Myocyte (in vitro differentiated cells): ENCODE results near the gene FGGY. TPM values are rescaled to one million over a fixed set of nuclear protein-coding genes. Genes with fewer than 3 reads are reported as not detected.
"Not testable (repeated sequence)": the region's sequence is repeated elsewhere in the genome, so short reads cannot be mapped to it uniquely, and the experiment has no call there.

Source experiments
- DNase-seq: peaks from one replicate; pipeline ENCODE4 v3.0.0-alpha.2; 2012; ENCODE audit warnings: low read depth
- total RNA-seq: library from RNA; depleted of rRNA; stranded (reverse); fragments of >200 nt; gene quantifications from 2 replicates; pipeline ENCODE4 v1.2.3, GENCODE V29; 2014

The FGGY gene
- total RNA-seq, 1 donor from 2014 or later = 21.0 TPM

DNA sequence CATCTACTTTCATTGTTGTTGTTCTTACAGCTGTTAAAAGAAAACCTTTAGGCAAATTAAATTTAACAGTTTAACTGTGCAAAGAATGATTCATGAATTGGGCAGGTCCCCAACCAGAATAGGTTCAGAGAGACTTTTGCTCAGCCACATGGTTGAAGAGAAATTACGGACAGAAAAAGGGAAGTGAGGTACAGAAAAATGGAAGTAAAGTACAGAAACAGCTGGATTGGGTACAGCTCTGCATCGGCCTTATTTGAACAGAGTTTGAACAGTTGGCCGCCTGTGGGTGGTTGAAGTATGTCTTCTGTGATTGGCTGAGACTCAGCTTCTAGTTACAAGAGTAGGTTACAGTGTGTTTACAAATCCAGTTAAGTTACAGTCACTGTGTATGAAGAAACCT lies 210.1 kb downstream of the FGGY start:
- DNase-seq = peak; percentile 84

DNA sequence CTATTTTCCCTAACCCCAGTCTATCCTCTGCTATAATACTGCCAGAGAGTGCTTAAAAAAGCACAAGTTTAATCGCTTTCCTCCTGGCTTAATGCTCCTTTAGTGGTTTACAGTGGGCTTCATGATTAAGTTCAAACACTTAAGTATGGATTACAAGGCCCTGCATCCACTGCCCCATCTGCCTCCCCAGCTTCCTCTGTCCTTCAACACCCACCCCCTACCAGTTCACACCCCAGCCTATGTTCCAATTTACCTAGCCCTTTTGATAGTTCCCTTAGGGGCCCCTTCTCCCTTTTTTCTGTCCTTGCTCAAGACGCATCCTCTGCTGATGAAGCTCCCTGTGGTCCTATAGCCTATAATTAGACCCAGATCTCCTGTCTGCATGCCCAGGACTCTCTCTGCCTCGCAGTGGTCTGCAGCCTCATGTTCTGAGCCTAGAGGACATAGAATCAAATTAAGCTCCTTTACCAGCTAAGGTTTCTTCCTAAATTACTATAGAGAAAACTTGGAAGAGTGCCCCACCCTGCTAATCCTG lies 212.5 kb downstream of the FGGY start:
- no peak for DNase-seq

DNA sequence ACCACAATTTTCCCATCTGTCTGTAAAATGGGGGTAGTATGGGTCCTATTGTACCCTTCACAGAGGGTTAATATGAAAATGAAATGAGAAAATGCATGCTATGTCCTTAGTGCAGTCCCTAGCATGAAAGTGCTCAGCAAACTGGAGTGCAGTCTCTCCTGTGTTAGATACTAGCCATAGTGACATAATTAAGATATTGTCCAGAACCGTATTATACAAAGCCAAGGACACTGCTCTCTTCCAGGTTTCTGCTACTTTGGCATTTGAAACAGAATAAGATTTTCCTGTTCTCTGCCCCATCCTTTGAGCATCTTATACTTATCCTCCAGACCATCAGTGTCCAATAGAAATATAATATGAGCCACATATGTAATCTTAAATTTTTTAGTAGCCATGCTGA lies 213.4 kb downstream of the FGGY start:
- DNase-seq = no peak

DNA sequence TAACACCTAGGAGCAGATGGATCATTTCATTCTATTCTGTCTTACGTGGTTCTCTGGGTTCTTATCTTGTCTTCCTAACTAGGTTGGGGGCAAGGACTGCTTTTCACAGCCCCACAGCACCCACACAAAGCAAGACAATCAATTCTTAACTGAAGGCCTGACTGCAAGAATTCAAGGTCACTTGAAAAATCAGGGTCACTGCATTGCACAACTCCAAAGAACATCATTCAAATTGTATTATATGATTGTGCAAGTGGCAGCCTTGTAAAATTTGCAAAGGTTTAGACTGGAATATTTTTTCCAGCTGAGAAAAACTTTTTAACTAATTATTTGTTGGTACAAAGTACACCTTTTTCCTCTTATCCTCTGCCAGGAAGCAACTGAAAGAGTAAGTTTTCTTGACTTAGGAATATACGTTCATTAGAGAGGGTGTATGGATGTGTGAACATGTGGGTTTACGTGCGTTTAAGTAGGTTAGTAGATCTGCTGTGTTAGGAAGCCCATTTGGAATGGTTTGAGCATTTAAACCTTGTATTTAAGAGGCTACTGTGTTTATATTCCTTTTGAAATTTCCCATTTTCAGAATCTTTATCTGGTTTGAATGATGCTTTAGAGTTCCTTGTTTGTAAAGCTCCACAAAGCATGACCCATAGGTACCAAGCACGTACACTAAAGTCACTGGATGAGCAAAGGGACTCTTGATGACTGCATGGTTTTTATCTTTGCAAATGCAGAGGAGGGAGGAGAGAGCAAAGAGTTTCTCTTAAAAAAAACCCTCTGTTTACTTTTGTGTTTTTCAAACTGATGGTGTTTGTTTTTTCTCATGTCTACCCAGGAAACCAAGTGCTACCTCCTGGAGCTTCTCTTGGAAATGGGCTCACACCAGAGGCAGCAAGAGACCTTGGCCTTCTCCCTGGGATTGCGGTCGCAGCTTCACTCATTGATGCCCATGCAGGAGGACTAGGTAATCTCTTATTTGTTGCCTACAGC lies 214.9 kb downstream of the FGGY start:
- DNase-seq = no peak

DNA sequence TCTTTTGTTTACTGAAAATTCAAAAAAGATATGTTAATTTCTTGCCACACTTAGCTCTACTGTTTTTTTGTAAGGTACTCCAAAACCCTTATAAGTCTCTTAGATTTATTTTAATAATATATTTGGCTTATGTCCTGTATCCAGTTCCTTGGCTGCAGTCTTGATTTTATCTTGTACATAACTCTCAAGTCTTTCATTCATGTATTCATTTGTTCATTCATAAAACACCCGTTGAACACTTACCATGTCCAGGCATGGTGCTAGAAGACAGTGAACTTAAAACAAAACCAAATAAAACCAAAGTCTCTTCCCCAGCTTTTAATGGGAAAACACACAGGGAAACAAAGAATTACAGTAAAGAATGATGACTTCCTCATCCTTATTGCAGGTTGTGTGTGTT lies 215.8 kb downstream of the FGGY start:
- no peak for DNase-seq

DNA sequence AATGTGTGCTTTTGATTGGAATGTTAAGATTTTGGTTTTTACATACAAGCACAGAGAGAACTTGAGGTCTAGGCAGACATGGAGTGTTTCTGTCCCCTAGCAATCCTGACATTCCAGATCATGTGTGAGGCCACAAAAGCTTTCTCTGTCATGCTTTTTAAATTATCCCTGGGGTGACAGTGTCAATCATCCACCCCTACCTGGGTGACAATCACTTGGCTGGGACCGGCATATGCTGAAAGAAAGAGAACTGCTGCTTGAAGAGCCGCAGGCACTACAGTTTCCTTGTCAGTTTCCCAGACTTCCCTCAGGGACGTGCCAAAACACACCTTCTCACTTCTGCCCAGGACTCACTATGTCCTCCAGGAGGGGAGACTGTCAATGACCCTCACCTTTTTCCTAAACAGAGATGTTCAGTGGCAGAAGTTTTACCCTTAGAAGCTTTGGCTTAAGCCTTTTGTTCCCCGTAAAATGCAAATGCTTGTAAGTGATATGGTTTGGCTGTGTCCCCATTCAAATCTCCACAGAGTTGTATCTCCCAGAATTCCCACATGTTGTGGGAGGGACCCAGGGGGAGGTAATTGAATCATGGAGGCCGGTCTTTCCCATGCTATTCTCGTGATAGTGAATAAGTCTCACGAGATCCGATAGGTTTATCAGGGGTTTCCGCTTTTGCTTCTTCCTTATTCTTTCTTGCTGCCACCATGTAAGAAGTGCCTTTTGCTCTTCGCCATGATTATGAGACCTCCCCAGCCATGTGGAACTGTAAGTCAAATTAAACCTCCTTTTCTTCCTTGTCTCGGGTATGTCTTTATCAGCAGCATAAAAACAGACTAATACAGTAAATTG lies 217.4 kb downstream of the FGGY start:
- no peak for DNase-seq

DNA sequence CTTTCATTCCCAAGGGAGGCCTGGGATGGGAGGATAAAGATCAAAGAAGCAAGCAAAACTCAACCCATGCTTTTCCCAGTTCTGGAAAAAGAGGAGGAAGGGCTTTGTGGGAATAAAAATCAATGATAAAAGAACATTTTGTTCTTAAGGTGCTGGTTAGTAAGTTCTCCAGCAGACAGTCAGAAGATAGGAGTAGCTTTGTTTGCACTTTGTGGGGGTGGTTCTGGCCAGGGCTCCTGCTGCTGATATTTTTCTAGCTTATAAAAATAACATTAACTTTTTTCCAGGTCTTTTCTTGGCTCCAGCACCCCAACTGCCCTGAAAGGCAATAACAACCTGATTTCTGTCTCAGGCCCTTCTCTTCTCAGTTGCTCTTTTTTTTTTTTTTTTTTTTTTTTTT lies 220.0 kb downstream of the FGGY start:
- no peak for DNase-seq

DNA sequence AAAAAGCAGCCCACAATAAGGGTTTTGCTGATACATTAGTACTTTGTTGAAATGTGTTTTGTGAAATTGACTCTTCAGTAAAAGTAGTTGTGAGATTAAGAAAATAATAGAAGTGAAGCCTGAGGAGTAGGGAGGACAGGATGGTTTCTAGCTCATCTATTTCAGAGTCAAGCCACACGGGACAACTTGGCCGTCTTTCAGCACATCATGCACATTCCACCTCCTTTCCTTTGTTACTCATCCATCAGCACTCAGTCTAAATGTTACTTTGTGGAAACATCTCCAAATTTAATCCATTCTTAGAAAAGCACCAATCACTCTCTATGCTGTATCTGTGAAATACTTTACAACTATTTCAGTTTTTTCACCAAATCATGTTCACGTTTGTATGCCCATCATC lies 223.3 kb downstream of the FGGY start:
- peak; percentile 33 for DNase-seq

DNA sequence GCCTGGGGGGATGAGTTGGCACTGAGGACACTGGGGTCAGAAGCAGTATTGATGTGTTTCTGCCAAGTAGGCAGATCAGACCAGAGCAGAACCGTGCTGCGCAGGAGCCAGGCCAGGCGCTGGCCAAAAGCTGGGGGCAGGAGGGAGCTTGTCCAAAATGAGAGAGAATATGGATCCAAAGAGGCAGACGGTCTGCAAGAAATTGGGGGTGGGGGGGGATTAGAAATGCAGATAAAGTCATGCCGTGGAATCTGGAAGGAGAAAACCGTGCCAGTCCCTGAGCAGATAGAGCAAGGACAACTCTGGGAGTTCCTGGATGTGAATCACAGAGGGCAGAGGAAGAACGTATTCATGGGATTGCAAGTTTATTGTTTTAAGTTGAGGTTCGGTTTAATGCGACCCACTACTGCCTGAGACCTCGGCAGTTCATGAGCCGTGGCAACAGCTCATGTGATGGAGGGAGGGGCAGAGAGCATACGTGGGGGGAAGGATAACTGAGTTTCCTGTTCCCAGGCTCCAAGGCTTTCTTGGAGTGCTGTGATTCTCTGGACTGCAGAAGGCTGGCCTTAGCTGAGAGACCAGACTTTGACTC lies 224.0 kb downstream of the FGGY start:
- DNase-seq = peak; percentile 69

DNA sequence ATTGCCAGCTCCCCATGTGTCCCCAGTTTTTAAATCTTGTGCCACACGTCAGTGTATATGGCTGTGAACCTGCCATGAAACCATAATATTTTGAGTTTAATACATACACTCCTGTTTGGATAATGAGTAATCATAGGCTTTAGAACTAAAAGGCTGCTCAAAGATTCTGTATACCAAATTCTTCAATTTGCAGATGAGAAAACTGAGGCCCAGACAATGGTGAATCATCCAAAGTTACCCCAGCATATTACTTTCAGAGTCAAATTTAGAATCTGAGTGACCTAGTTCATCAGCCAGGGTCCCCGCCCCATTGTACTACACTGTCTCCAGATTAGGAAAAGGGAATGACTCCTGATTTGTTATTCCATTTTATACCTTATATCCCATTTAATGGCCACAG lies 224.6 kb downstream of the FGGY start:
- DNase-seq = peak; percentile 65

DNA sequence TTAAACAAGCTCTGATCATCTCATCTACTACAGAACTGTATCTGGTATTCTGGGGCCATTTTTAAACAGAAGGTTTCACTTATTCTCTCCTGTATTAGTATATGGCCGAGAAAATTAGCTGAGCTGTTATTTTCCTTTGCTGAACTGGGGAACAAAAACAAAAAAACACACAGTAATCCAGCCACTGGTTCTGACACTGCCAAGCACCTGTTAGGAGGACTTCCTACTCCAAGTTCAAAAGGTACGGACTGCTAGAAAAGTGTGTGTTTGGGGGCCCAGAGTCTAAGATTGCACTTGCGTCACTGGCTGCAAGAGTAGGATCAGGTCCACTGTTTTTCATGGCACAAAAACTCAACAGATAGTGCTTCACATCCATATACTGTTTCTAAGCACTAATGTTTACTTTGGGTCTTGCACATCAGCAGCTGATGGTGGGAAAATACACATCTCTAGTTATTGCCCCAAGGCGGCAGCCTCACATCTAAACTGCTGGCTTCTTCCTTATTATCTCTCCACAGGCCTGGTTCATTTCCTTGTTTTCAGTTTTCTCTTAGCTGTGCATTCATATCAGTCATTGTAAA lies 226.1 kb downstream of the FGGY start:
- no peak for DNase-seq

DNA sequence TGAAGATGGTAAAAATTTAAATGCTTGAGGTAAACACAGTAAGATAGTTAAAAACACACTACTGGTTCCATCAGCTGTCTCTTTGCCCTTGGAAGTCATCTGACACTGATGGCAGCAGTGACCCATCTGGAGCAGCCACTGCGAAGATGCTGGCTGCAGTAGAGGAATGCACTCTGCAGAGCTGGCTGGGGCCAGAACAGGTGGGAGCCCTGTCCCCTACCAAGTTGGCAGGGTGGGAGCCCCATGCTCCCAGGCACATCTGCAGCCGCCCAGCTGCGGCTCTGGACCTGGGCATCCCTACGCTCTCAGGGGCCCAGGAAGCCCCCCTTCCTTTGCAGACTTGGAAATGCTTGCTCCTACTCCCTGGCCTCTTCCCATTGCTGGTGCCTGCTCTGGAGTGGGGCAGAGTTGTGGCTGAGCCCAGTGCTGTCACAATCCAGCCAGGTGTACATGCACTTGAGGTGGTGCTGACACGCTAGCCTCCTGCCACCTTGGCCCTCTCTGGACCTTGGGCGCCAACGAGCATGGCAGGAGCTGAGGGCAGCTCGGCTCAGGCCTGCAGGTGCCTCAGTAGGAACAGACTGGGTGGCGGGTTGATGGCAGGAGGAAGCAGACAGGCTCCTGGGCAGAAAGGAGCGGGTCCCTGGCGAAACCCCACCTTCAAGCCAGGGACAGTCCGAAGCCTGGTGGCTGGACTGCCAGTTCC lies 227.0 kb downstream of the FGGY start:
- peak; percentile 39 for DNase-seq

DNA sequence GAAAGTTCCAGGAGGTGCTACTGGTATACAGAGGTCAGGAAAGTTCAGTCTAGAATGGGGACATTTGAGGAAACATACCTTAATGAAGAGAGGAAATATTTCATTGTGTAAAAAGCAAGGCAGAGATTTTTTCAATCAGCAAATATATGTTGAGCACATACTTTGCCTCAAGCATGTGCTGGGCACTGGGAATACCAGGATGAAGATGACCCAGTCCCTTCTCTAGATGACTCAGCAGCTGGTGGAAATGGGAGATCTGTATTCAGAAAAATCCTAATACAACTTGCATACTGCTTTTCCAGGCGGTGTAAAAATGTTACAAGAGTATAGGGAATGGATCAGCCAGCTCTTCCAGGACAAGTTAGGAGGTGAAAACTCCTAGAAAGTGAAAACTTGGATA lies 229.3 kb downstream of the FGGY start:
- DNase-seq = no peak

DNA sequence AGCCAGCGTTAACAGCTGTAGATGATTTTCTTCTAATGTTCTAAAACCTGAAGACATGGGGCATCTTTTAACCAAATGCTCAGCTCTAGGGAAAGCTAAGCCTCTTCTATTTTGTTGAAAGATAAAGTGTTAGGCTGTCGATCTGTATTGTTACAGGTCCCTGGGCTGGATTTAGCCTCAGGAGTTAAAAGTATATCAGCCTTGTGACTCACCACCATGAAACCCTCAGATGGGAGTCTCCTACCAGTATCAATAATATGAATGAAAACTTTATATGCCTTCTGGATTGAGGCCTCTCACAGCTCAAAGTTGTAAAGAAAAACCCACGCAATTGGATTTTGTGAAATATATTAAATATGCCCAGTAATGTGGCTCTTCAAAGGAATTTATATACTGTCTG lies 231.6 kb downstream of the FGGY start:
- DNase-seq = no peak

DNA sequence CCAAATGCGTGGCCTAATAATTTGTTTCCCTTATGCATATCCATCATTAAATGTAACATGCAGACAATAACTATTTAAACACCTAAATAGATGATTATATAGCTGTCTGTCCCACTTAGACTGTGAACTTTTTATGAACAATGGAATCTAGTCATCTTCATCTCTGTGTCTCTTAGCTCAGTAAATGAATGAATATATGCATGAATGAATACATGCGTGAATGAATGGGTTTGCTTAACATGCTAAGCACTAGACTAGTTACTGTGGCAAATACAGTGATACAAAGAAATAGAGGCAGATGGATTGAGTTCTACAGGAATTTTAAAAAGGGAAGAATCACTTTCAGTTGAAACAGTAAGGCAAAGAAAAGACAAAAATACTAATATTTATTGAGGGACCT lies 232.0 kb downstream of the FGGY start:
- DNase-seq = no peak

DNA sequence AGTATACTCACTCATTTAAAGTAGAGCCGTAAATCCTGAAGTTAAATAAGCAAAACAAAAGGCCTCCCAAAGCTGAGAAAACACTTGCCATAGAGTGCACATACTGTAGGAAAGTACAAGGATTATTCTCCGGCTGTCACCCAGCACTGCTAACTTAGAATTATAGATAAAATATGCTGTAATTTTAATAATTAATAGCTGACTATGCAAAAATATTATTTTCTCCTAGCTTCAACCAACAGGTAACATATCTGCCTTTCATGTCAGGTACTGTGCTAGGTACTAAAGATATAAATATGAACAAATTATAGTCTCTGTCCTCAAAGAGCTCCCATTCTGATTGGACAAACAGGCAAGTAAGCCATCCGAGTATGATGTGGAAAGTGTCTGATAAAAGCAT lies 233.2 kb downstream of the FGGY start:
- DNase-seq = no peak

DNA sequence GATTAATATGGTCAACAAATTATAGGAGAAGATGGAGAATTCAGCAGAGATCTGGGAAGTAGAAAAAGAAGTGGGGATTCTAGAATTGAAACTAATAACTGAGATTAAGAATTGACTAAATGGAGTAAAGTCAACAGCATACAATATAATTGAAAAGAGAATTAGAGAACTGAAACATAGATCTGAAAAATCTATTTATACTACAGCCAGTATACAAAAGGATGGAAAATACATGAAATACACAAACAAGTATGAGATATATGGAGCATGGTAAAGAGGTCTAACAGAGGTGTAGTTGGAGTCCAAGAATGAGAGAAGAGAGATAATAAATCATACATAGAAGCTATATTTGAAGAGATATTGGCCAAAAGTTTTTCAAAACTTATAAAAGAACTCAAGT lies 235.2 kb downstream of the FGGY start:
- DNase-seq = no peak

DNA sequence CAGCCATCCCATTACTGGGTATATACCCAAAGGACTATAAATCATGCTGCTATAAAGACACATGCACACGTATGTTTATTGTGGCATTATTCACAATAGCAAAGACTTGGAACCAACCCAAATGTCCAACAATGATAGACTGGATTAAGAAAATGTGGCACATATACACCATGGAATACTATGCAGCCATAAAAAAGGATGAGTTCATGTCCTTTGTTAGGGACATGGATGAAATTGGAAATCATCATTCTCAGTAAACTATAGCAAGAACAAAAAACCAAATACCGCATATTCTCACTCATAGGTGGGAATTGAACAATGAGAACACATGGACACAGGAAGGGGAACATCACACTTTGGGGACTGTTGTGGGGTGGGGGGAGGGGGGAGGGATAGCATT lies 241.6 kb downstream of the FGGY start:
- not testable (repeated sequence) for DNase-seq

DNA sequence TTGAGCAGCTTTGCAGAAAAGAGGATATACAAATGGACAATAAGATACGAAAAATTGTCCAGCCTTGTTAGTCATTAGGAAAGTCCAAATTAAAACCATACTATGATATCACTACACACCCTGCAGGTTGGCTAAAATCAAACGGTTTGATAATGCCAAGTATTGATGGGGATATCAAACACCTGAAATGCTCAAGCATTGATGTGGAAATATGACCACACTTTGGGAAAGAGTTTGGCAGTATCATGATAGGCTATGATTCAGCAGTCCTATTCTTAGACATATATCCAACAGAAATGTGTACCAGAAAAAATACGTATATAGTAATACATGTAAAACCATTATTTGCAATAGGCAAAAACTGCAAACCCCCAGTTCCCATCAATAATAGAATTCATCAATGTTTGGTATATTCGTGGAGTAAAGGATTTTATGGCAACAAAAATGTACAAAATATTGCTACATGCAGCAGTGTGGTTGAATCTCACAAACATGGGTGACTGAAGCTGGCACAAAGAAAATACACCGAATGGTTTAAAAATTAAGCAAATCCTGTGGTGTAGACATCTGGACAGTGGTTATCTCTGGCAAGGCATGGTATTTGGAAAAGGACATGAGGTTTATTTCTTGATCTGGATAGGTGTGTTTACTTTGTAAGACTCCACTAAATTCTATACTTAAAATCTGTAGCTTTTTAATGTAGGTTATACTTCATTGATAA lies 243.2 kb downstream of the FGGY start:
- DNase-seq = no peak

DNA sequence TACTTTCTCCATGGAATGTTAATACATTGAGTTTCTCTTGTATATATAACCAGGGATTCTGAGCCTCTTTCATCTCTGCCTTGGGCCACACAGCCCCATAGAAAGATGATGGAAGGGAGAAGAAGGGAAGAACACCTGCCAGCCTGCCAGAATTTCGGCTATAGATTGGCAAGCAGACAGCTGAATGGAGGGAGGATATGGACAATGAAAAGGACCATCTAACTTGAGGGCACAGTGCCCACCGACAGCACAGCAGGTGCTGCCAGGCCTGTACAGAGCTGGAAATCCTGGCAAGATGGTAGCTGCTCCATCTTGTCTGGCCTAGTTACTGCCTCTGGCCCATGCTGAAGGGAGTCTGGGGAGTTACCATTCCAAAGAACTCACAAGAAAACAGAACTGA lies 244.3 kb downstream of the FGGY start:
- DNase-seq = no peak
